Left lung (tissue), 10 donors: ENCODE data around the gene PAM. TPM values are rescaled to one million over a fixed set of nuclear protein-coding genes. Genes with fewer than 3 reads are reported as not detected.
"Not testable (repeated sequence)": the region's sequence is repeated elsewhere in the genome, so short reads cannot be mapped to it uniquely, and the experiment has no call there.

Experiments used
- ATAC-seq: fragments of 200-7000 bp; cut with Tn5 transposase; one replicate; pipeline ENCODE4 v1.9.1; 2020; ENCODE audit warnings: moderate library complexity
- DNase-seq, 4 donors: peaks; one replicate each; pipeline ENCODE4 v3.0.0-alpha.2; 2013 to 2020
- H3K27ac ChIP-seq, 2 donors: fragments of 200-600 bp; sonication (generic) in 1 of 2; one replicate each; pipeline versions ENCODE4 v1.5.0 to v1.8.0; 2020 to 2021
- H3K27me3 ChIP-seq, 2 donors: fragments of 200-600 bp; sonication (generic) in 1 of 2; one replicate each; pipeline versions ENCODE4 v1.5.0 to v1.8.0; 2020 to 2021
- H3K36me3 ChIP-seq, 2 donors: fragments of 200-600 bp; sonication (generic) in 1 of 2; one replicate each; pipeline versions ENCODE4 v1.5.0 to v1.8.0; 2020 to 2021
- H3K4me1 ChIP-seq, 2 donors: fragments of 200-600 bp; one replicate each; pipeline ENCODE4 v1.8.0; 2021
- H3K4me3 ChIP-seq, 2 donors: fragments of 200-600 bp; sonication (generic) in 1 of 2; one replicate each; pipeline versions ENCODE4 v1.5.0 to v1.8.0; 2020 to 2021; ENCODE audit warnings: mild to moderate bottlenecking in 1 of 2
- H3K9me3 ChIP-seq, 2 donors: fragments of 200-600 bp; sonication (generic) in 1 of 2; one replicate each; pipeline versions ENCODE4 v1.5.0 to v1.8.0; 2020 to 2021
- CTCF ChIP-seq, 2 donors: fragments of 200-600 bp; sonication (generic) in 1 of 2; IDR thresholded peaks; one replicate each; pipeline versions ENCODE4 v1.5.0 to v1.8.0; 2021; ENCODE audit warnings: antibody characterized with exemption in 2 of 2
- intact Hi-C, 2 donors: fragments of 100-400 bp; cut with DNase I; formaldehyde crosslinking; loops; one replicate each; pipeline versions ENCODE4 v1.11.2 to v1.14.2; 2022
- polyA plus RNA-seq, 6 donors: library from polyadenylated mRNA; unstranded; fragments of 120-200 nt; gene quantifications; one replicate each; pipeline ENCODE4 v1.2.1, GENCODE V29; 2013; ENCODE audit not compliant: insufficient read length in 6 of 6
- total RNA-seq, 2 donors: library from RNA; stranded (reverse); fragmentation: NEBNext Ultra II Directional; extraction: Animal tissue kit (Norgen Biotek cat#: 25700); gene quantifications; one replicate each; pipeline ENCODE4 v1.2.1, GENCODE V29; 2021
- donor health status: DM: no; HTN: yes; CAD: no.
- donor health status: DM: no; HTN: no; CAD: no.

Gene PAM
- total and polyA plus RNA-seq, 8 donors = 93.3 to 427 (median 145) TPM

GRCh38 chr5:102750151-102750834, 4.8 kb upstream of the PAM start:
- no peak overlapping the region for H3K27ac ChIP-seq
- no peak for ATAC-seq

GRCh38 chr5:102751903-102752376, 3.2 kb upstream of the PAM start:
- H3K9me3 ChIP-seq, H3K27ac ChIP-seq, H3K36me3 ChIP-seq, intact Hi-C loops, ATAC-seq, H3K4me3 ChIP-seq: not testable (repeated sequence)
- peaks cover 0 to 13% of the 10 kb centered on the region in 2 donors for H3K27me3 ChIP-seq
- peak in 1 of 4 donors; percentile 55 for DNase-seq
- H3K4me1 ChIP-seq = peaks cover 5 to 17% of the 10 kb centered on the region in 2 donors

More at GRCh38 chr5:102750151-102750834, 4.8 kb upstream of the PAM start:
- H3K36me3 ChIP-seq = no peaks in the 10 kb centered on the region
- no peak for DNase-seq
- peaks cover 0 to 13% of the 10 kb centered on the region in 2 donors for H3K27me3 ChIP-seq
- TF ChIP-seq CTCF (IDR thresholded peaks at IDR 0.05) = no peak
- H3K4me1 ChIP-seq = peaks cover 0 to 11% of the 10 kb centered on the region in 2 donors
- no peak overlapping the region for H3K4me3 ChIP-seq
- H3K9me3 ChIP-seq = no peaks in the 10 kb centered on the region
- intact Hi-C loops = no loop called here

- DNase-seq = peak in 2 of 4 donors; percentile 33 to 78
- Histone ChIP-seq H3K36me3 (no peaks in the 10 kb centered on the region), H3K9me3 (no peaks in the 10 kb centered on the region), H3K4me3 (peak overlapping the region; percentile 65 to 74), H3K27ac (peak overlapping the region; percentile 85 to 87), H3K4me1 (peaks cover 5 to 35% of the 10 kb centered on the region in 2 donors), H3K27me3 (peaks cover 0 to 13% of the 10 kb centered on the region in 2 donors)
- intact Hi-C loops = no loop called here
- TF ChIP-seq CTCF (IDR thresholded peaks at IDR 0.05) = no peak
- ATAC-seq = peak; percentile 12
Observed at GRCh38 chr5:102753889-102754766, 977 bp upstream of the PAM start.

GRCh38 chr5:102755686-102756371, 724 bp downstream of the PAM start:
- intact Hi-C loops = no loop called here

More at GRCh38 chr5:102755686-102756371, 724 bp downstream of the PAM start:
- H3K36me3 ChIP-seq = no peaks in the 10 kb centered on the region
- H3K9me3 ChIP-seq = no peaks in the 10 kb centered on the region
- H3K4me3 ChIP-seq = peak overlapping the region; percentile 65 to 74
- DNase-seq (peak; percentile 67 to 84 (median 80)), ATAC-seq (peak; percentile 81)
- no peak for TF ChIP-seq CTCF (IDR thresholded peaks at IDR 0.05)
- peaks cover 0 to 13% of the 10 kb centered on the region in 2 donors for H3K27me3 ChIP-seq
- peak overlapping the region; percentile 85 to 87 for H3K27ac ChIP-seq
- H3K4me1 ChIP-seq = peaks cover 5 to 50% of the 10 kb centered on the region in 2 donors
